Mesothelial cell of epicardium (in vitro differentiated cells): ENCODE results near the gene ADIPOR2. TPM values are rescaled to one million over a fixed set of nuclear protein-coding genes. Genes with fewer than 3 reads are reported as not detected.

Source experiments
- DNase-seq, 2 experiments: peaks; one replicate each; pipeline ENCODE4 v3.0.0; 2021; ENCODE audit warnings: low spot score in 2 of 2; ENCODE audit not compliant: unreplicated experiment in 2 of 2
- H3K27ac Mint-ChIP-seq: 2 replicates; pipeline ENCODE4 v1.8.0; 2021; ENCODE audit warnings: mixed read lengths
- H3K27me3 Mint-ChIP-seq: 2 replicates; pipeline ENCODE4 v1.8.0; 2021; ENCODE audit warnings: low read depth, mixed read lengths
- H3K36me3 Mint-ChIP-seq: 2 replicates; pipeline ENCODE4 v1.8.0; 2021; ENCODE audit warnings: mixed read lengths
- H3K4me1 Mint-ChIP-seq: 2 replicates; pipeline ENCODE4 v1.8.0; 2021; ENCODE audit warnings: mixed read lengths
- H3K4me3 Mint-ChIP-seq: 2 replicates; pipeline ENCODE4 v1.8.0; 2021; ENCODE audit warnings: mild to moderate bottlenecking, moderate library complexity, mixed read lengths
- H3K9me3 Mint-ChIP-seq: 2 replicates; pipeline ENCODE4 v1.8.0; 2021; ENCODE audit warnings: mixed read lengths
- CTCF ChIP-seq: fragments of 200-600 bp; sonication (generic); IDR thresholded peaks from one replicate; pipeline ENCODE4 v1.5.0; 2021; ENCODE audit warnings: antibody characterized with exemption; ENCODE audit not compliant: unreplicated experiment
- total RNA-seq: library from RNA; stranded (reverse); gene quantifications from 3 replicates; pipeline ENCODE4 v1.2.1, GENCODE V29; 2021

ADIPOR2 gene
- total RNA-seq, 1 donor from 2014 or later: 77.2 TPM

GRCh38 chr12:1744932-1745331, 54.1 kb downstream of the ADIPOR2 start:
- DNase-seq: no peak
- TF ChIP-seq CTCF: no peak
- H3K27me3 Mint-ChIP-seq: no peaks in the 10 kb centered on the region
- no peak overlapping the region for H3K4me3 Mint-ChIP-seq
- H3K36me3 Mint-ChIP-seq: peaks cover 38% of the 10 kb centered on the region
- H3K27ac Mint-ChIP-seq: no peak overlapping the region
- peaks cover 36% of the 10 kb centered on the region for H3K9me3 Mint-ChIP-seq
- peaks cover 29% of the 10 kb centered on the region for H3K4me1 Mint-ChIP-seq

DNA sequence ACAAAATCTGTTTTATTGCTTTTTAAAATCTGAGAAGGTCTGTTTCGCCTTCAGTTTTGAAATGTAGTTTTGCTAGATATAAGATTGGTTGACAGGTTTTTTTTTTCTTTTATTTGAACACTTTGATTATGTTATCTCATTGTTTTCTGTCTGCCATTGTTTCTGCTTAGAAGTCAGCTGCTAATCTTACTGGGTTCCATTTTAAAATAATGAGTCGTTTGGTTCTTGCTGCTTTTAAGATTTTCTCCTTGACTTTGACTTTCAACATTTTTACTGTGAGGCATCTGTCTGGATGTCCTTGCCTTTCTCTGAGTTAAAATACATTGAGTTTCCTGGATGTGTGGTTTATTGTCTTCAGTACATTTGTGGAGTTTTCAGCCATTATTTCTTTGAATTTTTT, 56.7 kb downstream of the ADIPOR2 start:
- no peaks in the 10 kb centered on the region for H3K27me3 Mint-ChIP-seq
- H3K4me3 Mint-ChIP-seq: no peak overlapping the region
- TF ChIP-seq CTCF: no peak
- no peak for DNase-seq
- H3K36me3 Mint-ChIP-seq: peaks cover 38% of the 10 kb centered on the region
- H3K27ac Mint-ChIP-seq: no peak overlapping the region
- peaks cover 36% of the 10 kb centered on the region for H3K9me3 Mint-ChIP-seq
- H3K4me1 Mint-ChIP-seq: peaks cover 2% of the 10 kb centered on the region

DNA sequence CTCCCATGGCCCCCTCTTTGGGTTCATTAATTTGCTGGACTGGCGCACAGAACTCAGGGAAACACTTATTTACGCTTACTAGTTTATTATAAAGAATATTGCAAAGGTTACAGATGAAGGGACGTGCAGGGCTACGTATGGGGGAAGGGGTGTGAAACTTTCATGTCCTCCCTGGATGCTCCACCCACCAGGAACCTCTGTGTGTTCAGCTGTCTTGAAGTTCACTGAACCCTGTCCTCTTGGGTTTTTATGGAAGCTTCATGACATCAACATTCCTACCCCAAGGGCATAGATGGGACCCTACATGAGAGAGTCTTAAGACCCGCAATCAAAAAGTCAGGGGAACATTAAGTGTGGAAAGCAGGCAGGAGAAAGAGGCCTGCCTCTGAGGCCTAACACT, 58.1 kb downstream of the ADIPOR2 start:
- peaks cover 6% of the 10 kb centered on the region for H3K4me1 Mint-ChIP-seq
- no peak overlapping the region for H3K27ac Mint-ChIP-seq
- no peak overlapping the region for H3K4me3 Mint-ChIP-seq
- DNase-seq: no peak
- peaks cover 38% of the 10 kb centered on the region for H3K36me3 Mint-ChIP-seq
- no peak for TF ChIP-seq CTCF
- peaks cover 36% of the 10 kb centered on the region for H3K9me3 Mint-ChIP-seq
- no peaks in the 10 kb centered on the region for H3K27me3 Mint-ChIP-seq

- Mint-ChIP-seq H3K9me3 (peaks cover 32% of the 10 kb centered on the region), H3K4me3 (no peak overlapping the region), H3K27me3 (no peaks in the 10 kb centered on the region), H3K27ac (no peak overlapping the region), H3K36me3 (peaks cover 43% of the 10 kb centered on the region), H3K4me1 (peaks cover 6% of the 10 kb centered on the region)
- no peak for DNase-seq
- no peak for TF ChIP-seq CTCF
Measured at GRCh38 chr12:1750300-1750699, 59.4 kb downstream of the ADIPOR2 start.

DNA sequence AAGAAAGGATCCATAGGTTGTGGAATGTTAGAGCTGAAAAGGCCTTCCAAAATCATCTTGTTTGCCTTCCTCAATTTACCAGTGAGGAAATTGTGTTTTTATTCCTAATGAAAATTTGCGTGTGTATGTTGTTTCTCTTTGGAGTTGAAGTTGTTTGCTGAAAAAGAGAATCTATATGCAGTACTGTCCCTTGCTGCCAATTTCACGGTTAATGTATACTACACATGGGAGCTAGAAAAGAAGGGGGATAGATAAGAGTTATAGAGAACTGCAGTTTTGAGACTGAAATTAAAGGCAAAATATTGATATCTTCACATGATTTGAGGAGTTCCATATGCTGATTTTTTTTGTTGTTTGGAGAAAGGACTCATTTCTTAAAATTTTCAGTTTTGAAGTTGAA, 67.5 kb downstream of the ADIPOR2 start:
- Mint-ChIP-seq H3K4me1 (peaks cover 29% of the 10 kb centered on the region), H3K27ac (peak overlapping the region; percentile 91), H3K36me3 (peaks cover 30% of the 10 kb centered on the region), H3K9me3 (no peaks in the 10 kb centered on the region), H3K27me3 (no peaks in the 10 kb centered on the region), H3K4me3 (no peak overlapping the region)
- no peak for TF ChIP-seq CTCF
- no peak for DNase-seq

GRCh38 chr12:1758887-1759286, 68.0 kb downstream of the ADIPOR2 start:
- Mint-ChIP-seq H3K4me3 (no peak overlapping the region), H3K27me3 (no peaks in the 10 kb centered on the region), H3K9me3 (no peaks in the 10 kb centered on the region), H3K36me3 (peaks cover 30% of the 10 kb centered on the region), H3K4me1 (peaks cover 33% of the 10 kb centered on the region), H3K27ac (peak overlapping the region; percentile 91)
- DNase-seq: no peak
- TF ChIP-seq CTCF: no peak
